Neural progenitor cell (in vitro differentiated cells): ENCODE results near the gene SMTN. TPM values are rescaled to one million over a fixed set of nuclear protein-coding genes. Genes with fewer than 3 reads are reported as not detected.
"Not testable (repeated sequence)": the region's sequence is repeated elsewhere in the genome, so short reads cannot be mapped to it uniquely, and the experiment has no call there.

Experiments
- DNase-seq: peaks from one replicate; pipeline ENCODE4 v3.0.0-alpha.2; 2016; ENCODE audit warnings: low spot score
- H2AFZ ChIP-seq: fragments of 200-600 bp; sonication (generic); replicated peaks from 2 replicates; pipeline ENCODE4 v1.6.1; 2016; ENCODE audit warnings: antibody characterized with exemption
- H3F3A ChIP-seq: fragments of 200-600 bp; sonication (generic); 2 replicates; pipeline ENCODE4 v1.6.1; 2016; ENCODE audit warnings: antibody characterized with exemption, low read depth
- H3K27ac ChIP-seq: fragments of 200-600 bp; sonication (generic); 2 replicates; pipeline ENCODE4 v1.5.1; 2016; ENCODE audit warnings: mild to moderate bottlenecking
- H3K27me3 ChIP-seq: fragments of 200-600 bp; sonication (generic); 2 replicates; pipeline ENCODE4 v1.6.1; 2016; ENCODE audit warnings: mild to moderate bottlenecking, moderate library complexity
- H3K36me3 ChIP-seq: fragments of 200-600 bp; sonication (generic); 2 replicates; pipeline ENCODE4 v1.5.1; 2016
- H3K4me1 ChIP-seq: fragments of 200-600 bp; sonication (generic); 2 replicates; pipeline ENCODE4 v1.6.1; 2016; ENCODE audit warnings: mixed run types
- H3K4me2 ChIP-seq: fragments of 200-600 bp; sonication (generic); 2 replicates; pipeline ENCODE4 v1.6.1; 2016
- H3K4me3 ChIP-seq: fragments of 200-600 bp; sonication (generic); 2 replicates; pipeline ENCODE4 v1.5.1; 2016
- H3K79me2 ChIP-seq: fragments of 200-600 bp; sonication (generic); 2 replicates; pipeline ENCODE4 v1.6.1; 2016; ENCODE audit warnings: low read depth
- H3K9ac ChIP-seq: fragments of 200-600 bp; sonication (generic); 2 replicates; pipeline ENCODE4 v1.6.1; 2016
- H3K9me3 ChIP-seq: fragments of 200-600 bp; sonication (generic); 2 replicates; pipeline ENCODE4 v1.5.1; 2016; ENCODE audit warnings: low read depth
- H4K20me1 ChIP-seq: fragments of 200-600 bp; sonication (generic); 2 replicates; pipeline ENCODE4 v1.6.1; 2016; ENCODE audit warnings: low read depth
- H3K27ac Mint-ChIP-seq: 3 replicates; pipeline ENCODE4 v1.8.0; 2021; ENCODE audit warnings: mixed read lengths
- H3K27me3 Mint-ChIP-seq: 2 replicates; pipeline ENCODE4 v1.8.0; 2022; ENCODE audit warnings: low read depth, mild to moderate bottlenecking, inconsistent platforms, moderate library complexity, mixed read lengths; ENCODE audit not compliant: insufficient read depth
- H3K36me3 Mint-ChIP-seq: 3 replicates; pipeline ENCODE4 v1.8.0; 2021; ENCODE audit warnings: mixed read lengths
- H3K4me1 Mint-ChIP-seq: 3 replicates; pipeline ENCODE4 v1.8.0; 2021; ENCODE audit warnings: mixed read lengths
- H3K4me3 Mint-ChIP-seq: 3 replicates; pipeline ENCODE4 v1.8.0; 2021; ENCODE audit warnings: mild to moderate bottlenecking, moderate library complexity, mixed read lengths
- H3K9me3 Mint-ChIP-seq: 3 replicates; pipeline ENCODE4 v1.8.0; 2020; ENCODE audit warnings: mixed read lengths
- CTCF ChIP-seq: fragments of 200-600 bp; sonication (generic); IDR thresholded peaks from 2 replicates; pipeline ENCODE4 v1.5.1; 2017; ENCODE audit warnings: antibody characterized with exemption, mild to moderate bottlenecking
- EZH2 ChIP-seq: fragments of 200-600 bp; sonication (generic); IDR thresholded peaks from 2 replicates; pipeline ENCODE4 v1.6.1; 2017; ENCODE audit warnings: antibody characterized with exemption, mild to moderate bottlenecking, moderate library complexity
- EZH2phosphoT487 ChIP-seq: fragments of 200-600 bp; sonication (generic); IDR thresholded peaks from 2 replicates; pipeline ENCODE4 v1.6.1; 2017; ENCODE audit warnings: antibody characterized with exemption
- total RNA-seq: library from RNA; depleted of rRNA; stranded (reverse); fragments of >200 nt; gene quantifications from 2 replicates; pipeline ENCODE4 v1.2.3, GENCODE V29; 2015; ENCODE audit warnings: low replicate concordance

Gene SMTN
- total RNA-seq, 1 donor from 2014 or later: 14.1 TPM

- Histone ChIP-seq H3F3A (peaks cover 5% of the 10 kb centered on the region), H3K4me3 (no peak overlapping the region), H3K9ac (no peak overlapping the region), H4K20me1 (no peaks in the 10 kb centered on the region), H2AFZ (no peak overlapping the region), H3K9me3 (no peaks in the 10 kb centered on the region), H3K4me2 (no peak overlapping the region), H3K4me1 (no peaks in the 10 kb centered on the region), H3K27me3 (no peaks in the 10 kb centered on the region), H3K27ac (no peak overlapping the region), H3K79me2 (no peaks in the 10 kb centered on the region), H3K36me3 (no peaks in the 10 kb centered on the region)
- Mint-ChIP-seq H3K27me3 (peaks cover 5% of the 10 kb centered on the region), H3K4me3 (no peak overlapping the region), H3K4me1 (peaks cover 20% of the 10 kb centered on the region), H3K27ac (no peak overlapping the region), H3K36me3 (peaks cover 2% of the 10 kb centered on the region), H3K9me3 (no peaks in the 10 kb centered on the region)
- TF ChIP-seq EZH2phosphoT487 (no peak), CTCF (no peak), EZH2 (no peak)
- DNase-seq: no peak
These were observed 3.4 kb upstream of the SMTN start for GRCh38 chr22:31077681-31078080.

GRCh38 chr22:31078389-31078788 lies 2.7 kb upstream of the SMTN start:
- not testable (repeated sequence) for H3K9me3 ChIP-seq, H3K9me3 Mint-ChIP-seq, DNase-seq, H3K27ac Mint-ChIP-seq, H2AFZ ChIP-seq, H3F3A ChIP-seq, H3K27me3 Mint-ChIP-seq, H4K20me1 ChIP-seq, H3K27ac ChIP-seq, H3K9ac ChIP-seq, H3K36me3 ChIP-seq, H3K27me3 ChIP-seq, H3K4me1 ChIP-seq, H3K79me2 ChIP-seq, H3K4me2 ChIP-seq, H3K4me3 Mint-ChIP-seq, H3K36me3 Mint-ChIP-seq, H3K4me3 ChIP-seq
- peaks cover 20% of the 10 kb centered on the region for H3K4me1 Mint-ChIP-seq

GRCh38 chr22:31079095-31079642 lies 1.9 kb upstream of the SMTN start:
- H3K4me3 Mint-ChIP-seq: no peak overlapping the region
- no peak overlapping the region for H3K27ac ChIP-seq

More at GRCh38 chr22:31079095-31079642, 1.9 kb upstream of the SMTN start:
- peaks cover 2% of the 10 kb centered on the region for H4K20me1 ChIP-seq
- Mint-ChIP-seq H3K4me1 (peaks cover 21% of the 10 kb centered on the region), H3K27me3 (peaks cover 7% of the 10 kb centered on the region), H3K27ac (no peak overlapping the region), H3K9me3 (no peaks in the 10 kb centered on the region), H3K36me3 (peaks cover 2% of the 10 kb centered on the region)
- DNase-seq: no peak
- no peaks in the 10 kb centered on the region for H3K36me3 ChIP-seq
- no peak for TF ChIP-seq EZH2
- no peak for TF ChIP-seq CTCF
- no peak for TF ChIP-seq EZH2phosphoT487
- H3K9ac ChIP-seq: no peak overlapping the region
- H3K4me1 ChIP-seq: peaks cover under 1% of the 10 kb centered on the region
- H3K4me2 ChIP-seq: no peak overlapping the region
- H3F3A ChIP-seq: peaks cover 11% of the 10 kb centered on the region
- H3K79me2 ChIP-seq: peaks cover 3% of the 10 kb centered on the region
- no peaks in the 10 kb centered on the region for H3K27me3 ChIP-seq
- H3K9me3 ChIP-seq: no peaks in the 10 kb centered on the region
- no peak overlapping the region for H2AFZ ChIP-seq
- H3K4me3 ChIP-seq: no peak overlapping the region
